SU-DHL-6 (cell line): ENCODE measurements around the gene REPS2.
"Not testable (repeated sequence)": the region's sequence is repeated elsewhere in the genome, so short reads cannot be mapped to it uniquely, and the experiment has no call there.

ENCODE experiments used
- H2AFZ ChIP-seq: fragments of 200-600 bp; sonication (generic); 2 replicates; pipeline ENCODE4 v1.6.1; 2014; ENCODE audit warnings: low read depth, mild to moderate bottlenecking, moderate library complexity, mixed read lengths, antibody characterized with exemption, low read length; ENCODE audit not compliant: severe bottlenecking
- H3F3A ChIP-seq: fragments of 200-600 bp; shearing (Covaris generic); 2 replicates; pipeline ENCODE4 v1.6.0; 2016; ENCODE audit warnings: antibody characterized with exemption, mild to moderate bottlenecking; ENCODE audit not compliant: insufficient read depth
- H3K27ac ChIP-seq: fragments of 200-600 bp; sonication (generic); 2 replicates; pipeline ENCODE4 v1.5.1; 2016; ENCODE audit warnings: low read depth, mild to moderate bottlenecking, low read length, moderate library complexity, mixed read lengths
- H3K27me3 ChIP-seq: fragments of 200-600 bp; sonication (generic), shearing (Covaris generic); 2 replicates; pipeline ENCODE4 v1.6.0; 2014; ENCODE audit warnings: mild to moderate bottlenecking, low read length
- H3K36me3 ChIP-seq: fragments of 200-600 bp; sonication (generic); 2 replicates; pipeline ENCODE4 v1.6.1; 2014; ENCODE audit warnings: mild to moderate bottlenecking, low read length, mixed read lengths
- H3K4me2 ChIP-seq: fragments of 300-600, 200-600 bp; shearing (Covaris generic), sonication (generic); 2 replicates; pipeline ENCODE4 v1.6.0; 2014; ENCODE audit warnings: low read length, low read depth, mild to moderate bottlenecking; ENCODE audit not compliant: poor library complexity, severe bottlenecking
- H3K4me3 ChIP-seq: fragments of 200-600 bp; sonication (generic); 2 replicates; pipeline ENCODE4 v1.5.1; 2014; ENCODE audit warnings: antibody characterized with exemption, low read length, mild to moderate bottlenecking, mixed read lengths; ENCODE audit not compliant: insufficient read depth, poor library complexity, severe bottlenecking
- H3K79me2 ChIP-seq: fragments of 200-600 bp; sonication (generic); 2 replicates; pipeline ENCODE4 v1.6.1; 2014; ENCODE audit warnings: mild to moderate bottlenecking, low read length, moderate library complexity; ENCODE audit not compliant: insufficient read depth
- H3K9ac ChIP-seq: fragments of 200-600 bp; sonication (generic); 2 replicates; pipeline ENCODE4 v1.7.0; 2014; ENCODE audit warnings: mild to moderate bottlenecking, low read length
- H3K9me2 ChIP-seq: fragments of 200-600 bp; sonication (generic); replicated peaks from 2 replicates; pipeline ENCODE4 v1.6.1; 2014; ENCODE audit warnings: low read length; ENCODE audit not compliant: insufficient read depth
- H3K9me3 ChIP-seq: fragments of 200-600 bp; sonication (generic); 2 replicates; pipeline ENCODE4 v1.6.1; 2014; ENCODE audit warnings: low read length, mixed read lengths; ENCODE audit not compliant: insufficient read depth
- H4K20me1 ChIP-seq: fragments of 200-600 bp; sonication (generic); 2 replicates; pipeline ENCODE4 v1.6.1; 2014; ENCODE audit warnings: low read depth, mild to moderate bottlenecking, antibody characterized with exemption, low read length, moderate library complexity, mixed read lengths
- EZH2phosphoT487 ChIP-seq: fragments of 200-600 bp; sonication (generic), shearing (Covaris generic); conservative IDR thresholded peaks from 2 replicates; pipeline ENCODE4 v1.6.1; 2018; ENCODE audit warnings: mild to moderate bottlenecking, antibody characterized with exemption, low read length, moderate library complexity, mixed read lengths
- TF ChIP-seq, protein P1 (sequence below): fragments of 200-600 bp; sonication (generic); IDR thresholded peaks from one replicate; pipeline ENCODE4 v1.5.1; 2017; ENCODE audit warnings: antibody characterized with exemption, mild to moderate bottlenecking, low read length, moderate library complexity; ENCODE audit not compliant: insufficient read depth, poor library complexity, severe bottlenecking

REPS2 gene

DNA sequence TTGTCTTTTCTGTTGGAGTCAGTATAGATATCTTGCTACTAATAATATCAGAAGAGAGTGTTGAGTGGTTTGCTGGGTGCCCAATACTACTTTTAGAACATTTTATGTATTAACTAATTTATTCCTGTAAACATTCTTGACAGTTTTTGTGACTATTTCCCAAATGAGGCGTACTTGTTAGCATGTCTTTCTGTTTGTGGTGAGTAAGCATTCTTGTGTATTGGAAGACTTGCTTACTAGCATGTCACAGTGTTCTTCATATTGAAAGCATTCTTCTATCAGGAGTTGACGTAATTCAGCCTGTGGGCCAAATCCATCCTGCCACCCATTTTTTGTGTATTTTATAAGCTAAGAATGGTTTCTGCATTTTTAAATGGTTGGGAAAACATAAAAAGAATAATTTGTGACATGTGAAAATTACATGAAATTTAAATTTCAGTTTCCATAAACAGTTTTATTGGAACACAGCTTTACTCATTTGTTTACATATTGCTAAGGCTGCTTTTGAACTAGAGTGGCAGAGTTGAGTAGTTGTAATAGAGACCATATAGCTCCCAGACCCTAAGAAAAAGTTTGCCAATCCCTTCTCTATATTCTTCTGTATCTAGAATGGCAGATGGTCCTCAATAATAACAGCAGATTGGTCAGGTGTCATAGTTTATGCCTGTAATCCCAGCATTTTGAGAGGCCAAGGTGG is 20.4 kb downstream of the REPS2 start:
- H4K20me1 ChIP-seq = no peaks in the 10 kb centered on the region
- no peaks in the 10 kb centered on the region for H3K9me3 ChIP-seq
- H3K36me3 ChIP-seq = no peaks in the 10 kb centered on the region
- no peak overlapping the region for H3K4me3 ChIP-seq
- H3K27ac ChIP-seq = no peak overlapping the region
- H3K9me2 ChIP-seq = no peaks in the 10 kb centered on the region
- no peak overlapping the region for H2AFZ ChIP-seq
- H3K9ac ChIP-seq = no peak overlapping the region
- no peaks in the 10 kb centered on the region for H3K27me3 ChIP-seq
- TF ChIP-seq, protein P1, sequence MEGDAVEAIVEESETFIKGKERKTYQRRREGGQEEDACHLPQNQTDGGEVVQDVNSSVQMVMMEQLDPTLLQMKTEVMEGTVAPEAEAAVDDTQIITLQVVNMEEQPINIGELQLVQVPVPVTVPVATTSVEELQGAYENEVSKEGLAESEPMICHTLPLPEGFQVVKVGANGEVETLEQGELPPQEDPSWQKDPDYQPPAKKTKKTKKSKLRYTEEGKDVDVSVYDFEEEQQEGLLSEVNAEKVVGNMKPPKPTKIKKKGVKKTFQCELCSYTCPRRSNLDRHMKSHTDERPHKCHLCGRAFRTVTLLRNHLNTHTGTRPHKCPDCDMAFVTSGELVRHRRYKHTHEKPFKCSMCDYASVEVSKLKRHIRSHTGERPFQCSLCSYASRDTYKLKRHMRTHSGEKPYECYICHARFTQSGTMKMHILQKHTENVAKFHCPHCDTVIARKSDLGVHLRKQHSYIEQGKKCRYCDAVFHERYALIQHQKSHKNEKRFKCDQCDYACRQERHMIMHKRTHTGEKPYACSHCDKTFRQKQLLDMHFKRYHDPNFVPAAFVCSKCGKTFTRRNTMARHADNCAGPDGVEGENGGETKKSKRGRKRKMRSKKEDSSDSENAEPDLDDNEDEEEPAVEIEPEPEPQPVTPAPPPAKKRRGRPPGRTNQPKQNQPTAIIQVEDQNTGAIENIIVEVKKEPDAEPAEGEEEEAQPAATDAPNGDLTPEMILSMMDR = no peak
- no peak for TF ChIP-seq EZH2phosphoT487
- no peaks in the 10 kb centered on the region for H3F3A ChIP-seq
- H3K79me2 ChIP-seq = no peaks in the 10 kb centered on the region
- H3K4me2 ChIP-seq = no peak overlapping the region

DNA sequence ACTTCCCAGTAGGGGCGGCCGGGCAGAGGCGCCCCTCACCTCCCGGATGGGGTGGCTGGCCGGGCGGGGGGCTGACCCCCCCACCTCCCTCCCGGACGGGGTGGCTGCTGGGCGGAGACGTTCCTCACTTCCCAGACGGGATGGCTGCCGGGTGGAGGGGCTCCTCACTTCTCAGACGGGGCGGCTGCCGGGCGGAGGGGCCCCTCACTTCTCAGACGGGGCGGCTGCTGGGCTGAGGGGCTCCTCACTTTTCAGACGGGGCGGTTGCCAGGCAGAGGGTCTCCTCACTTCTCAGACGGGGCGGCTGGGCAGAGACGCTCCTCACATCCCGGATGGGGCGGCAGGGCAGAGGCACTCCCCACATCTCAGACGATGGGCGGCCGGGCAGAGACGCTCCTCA is 22.3 kb downstream of the REPS2 start:
- H3K36me3 ChIP-seq, H3K9ac ChIP-seq, H4K20me1 ChIP-seq, H3K79me2 ChIP-seq, H3K4me2 ChIP-seq, H3K27me3 ChIP-seq, H3K27ac ChIP-seq, H3F3A ChIP-seq, H2AFZ ChIP-seq, H3K9me3 ChIP-seq, H3K4me3 ChIP-seq, H3K9me2 ChIP-seq: not testable (repeated sequence)

DNA sequence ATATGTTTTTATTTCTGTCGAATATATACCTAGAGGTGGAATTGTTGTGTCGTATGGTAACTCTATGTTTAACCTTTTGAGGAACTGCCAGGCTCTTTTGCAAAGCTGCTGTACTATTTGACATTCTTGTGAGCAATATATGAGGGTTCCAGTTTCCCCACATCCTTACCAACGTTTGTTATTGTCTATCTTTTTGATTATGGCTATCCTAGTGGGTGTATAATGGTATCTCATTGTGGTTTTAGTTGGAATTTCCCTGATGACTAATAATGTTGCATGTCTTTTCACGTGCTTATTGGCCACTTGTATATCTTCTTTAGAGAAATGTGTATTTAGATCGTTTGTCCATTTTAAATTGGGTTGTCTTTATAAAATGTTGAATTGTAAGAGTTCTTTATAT is 24.5 kb downstream of the REPS2 start:
- H4K20me1 ChIP-seq = no peaks in the 10 kb centered on the region
- no peak overlapping the region for H3K4me2 ChIP-seq
- no peaks in the 10 kb centered on the region for H3K9me3 ChIP-seq
- TF ChIP-seq, protein P1 = no peak
- TF ChIP-seq EZH2phosphoT487 = no peak
- H3K79me2 ChIP-seq = no peaks in the 10 kb centered on the region
- H3K27me3 ChIP-seq = no peaks in the 10 kb centered on the region
- H3K9me2 ChIP-seq = no peaks in the 10 kb centered on the region
- H3K27ac ChIP-seq = no peak overlapping the region
- H3K36me3 ChIP-seq = no peaks in the 10 kb centered on the region
- H3F3A ChIP-seq = no peaks in the 10 kb centered on the region
- no peak overlapping the region for H3K4me3 ChIP-seq
- no peak overlapping the region for H3K9ac ChIP-seq
- H2AFZ ChIP-seq = no peak overlapping the region

DNA sequence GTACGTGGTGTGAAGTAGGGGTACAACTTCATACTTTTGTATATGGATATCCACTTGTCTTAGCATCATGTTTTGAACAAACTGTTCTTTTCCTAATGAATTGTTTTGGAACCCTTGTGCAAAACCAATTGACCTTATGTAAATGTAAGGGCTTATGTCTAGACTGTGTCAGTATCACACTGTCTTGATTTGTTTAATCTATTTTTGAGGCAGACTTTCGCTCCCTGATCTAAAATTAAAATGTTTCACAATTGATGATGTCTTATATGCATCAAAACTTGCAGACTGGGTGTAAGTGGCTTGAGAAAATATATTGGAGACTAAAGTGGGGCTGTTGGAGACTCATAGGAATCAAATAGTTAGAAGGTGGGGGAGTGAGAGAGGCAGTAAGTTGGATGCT is 25.2 kb downstream of the REPS2 start:
- no peaks in the 10 kb centered on the region for H4K20me1 ChIP-seq
- no peak overlapping the region for H3K4me2 ChIP-seq
- no peaks in the 10 kb centered on the region for H3K27me3 ChIP-seq
- H3K36me3 ChIP-seq = no peaks in the 10 kb centered on the region
- H3F3A ChIP-seq = no peaks in the 10 kb centered on the region
- TF ChIP-seq, protein P1 = no peak
- no peak for TF ChIP-seq EZH2phosphoT487
- H3K9ac ChIP-seq = no peak overlapping the region
- H3K27ac ChIP-seq = no peak overlapping the region
- H3K79me2 ChIP-seq = no peaks in the 10 kb centered on the region
- H3K9me3 ChIP-seq = no peaks in the 10 kb centered on the region
- H2AFZ ChIP-seq = no peak overlapping the region
- H3K4me3 ChIP-seq = no peak overlapping the region
- no peaks in the 10 kb centered on the region for H3K9me2 ChIP-seq
